GM13977 (cell line): ENCODE data around the gene CCDC34.

ENCODE experiments used
- DNase-seq: peaks from one replicate; pipeline ENCODE4 v3.0.0; 2012; ENCODE audit warnings: low spot score
- in situ Hi-C: fragments of 300-500 bp; cut with MboI; formaldehyde crosslinking; loops from one replicate; pipeline ENCODE4 v1.12.0; 2022; ENCODE audit warnings: low sequenced_read_pairs, low pct_unique_long_range_greater_than_20kb, mixed read lengths, inconsistent platforms; ENCODE audit not compliant: unreplicated experiment
- TF ChIP-seq, protein P1 (sequence below): IDR thresholded peaks from 2 replicates; pipeline ENCODE4 v1.5.1; 2012; ENCODE audit warnings: mild to moderate bottlenecking, control low read depth; ENCODE audit not compliant: insufficient read depth; ENCODE audit errors: extremely low read depth, missing control alignments

Gene CCDC34

DNA sequence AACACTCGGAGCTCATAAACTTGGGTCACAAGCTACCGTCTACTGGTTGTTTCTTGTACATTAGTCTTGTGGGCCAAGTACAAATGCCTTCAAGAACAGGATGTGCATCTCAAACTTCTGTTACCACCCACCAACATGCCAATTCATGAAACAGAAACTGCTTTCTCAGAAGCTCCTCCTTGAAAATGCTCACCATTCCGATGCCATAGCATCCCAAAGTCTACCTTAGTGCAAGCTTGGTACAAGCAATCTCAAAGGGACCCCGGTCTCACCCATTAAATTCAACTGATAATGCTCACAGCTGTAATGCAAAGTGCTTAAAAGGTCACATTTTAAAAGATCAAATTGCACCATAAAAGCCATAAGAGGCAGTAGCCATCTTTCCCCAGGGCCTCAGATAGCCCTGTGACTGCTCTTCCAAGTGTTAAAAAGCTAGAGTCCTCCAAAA, 31.8 kb upstream of the CCDC34 start:
- in situ Hi-C loops: no loop called here
- DNase-seq: no peak

DNA sequence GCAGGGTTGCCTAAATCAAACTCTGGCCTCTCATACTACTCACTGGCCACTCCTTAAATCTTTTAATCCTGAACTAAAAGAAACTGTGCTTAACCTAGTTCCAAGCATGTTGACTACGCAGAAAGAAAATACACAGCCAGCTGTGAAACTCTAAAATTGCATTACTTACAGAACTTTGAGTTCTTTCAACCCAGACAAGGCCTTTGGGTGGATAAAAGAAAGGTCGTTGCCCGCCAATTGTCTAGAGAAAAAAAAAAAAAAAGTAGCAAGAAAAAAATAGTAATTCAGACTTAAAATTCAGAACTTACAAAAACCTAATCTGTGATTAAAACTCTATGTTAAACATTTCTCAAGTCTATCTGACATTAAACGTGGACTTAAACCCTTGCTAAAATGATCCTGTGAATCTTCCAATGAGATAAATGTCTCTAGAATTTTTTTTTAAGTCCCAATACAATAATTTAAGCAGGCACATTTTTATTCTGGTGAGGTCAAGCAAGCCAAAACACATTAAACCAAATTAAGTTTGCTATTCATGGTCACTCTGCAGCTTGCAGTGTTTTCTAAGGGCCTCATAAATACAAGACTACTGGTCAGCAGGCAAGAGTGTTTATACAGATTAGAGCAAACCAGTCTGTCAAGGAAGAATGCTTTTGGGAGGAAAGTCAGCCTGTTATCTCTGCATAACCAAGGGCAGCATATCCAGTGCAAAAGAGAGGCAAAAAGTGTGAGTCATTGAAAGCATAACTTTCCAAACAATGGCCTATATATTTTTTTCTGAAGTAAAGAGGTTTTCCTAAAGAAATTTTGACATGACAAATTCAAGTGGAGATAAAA, 29.5 kb upstream of the CCDC34 start:
- DNase-seq: no peak
- in situ Hi-C loops: no loop called here

More for the DNA sequence above, 31.8 kb upstream of the CCDC34 start:
- TF ChIP-seq, protein P1, sequence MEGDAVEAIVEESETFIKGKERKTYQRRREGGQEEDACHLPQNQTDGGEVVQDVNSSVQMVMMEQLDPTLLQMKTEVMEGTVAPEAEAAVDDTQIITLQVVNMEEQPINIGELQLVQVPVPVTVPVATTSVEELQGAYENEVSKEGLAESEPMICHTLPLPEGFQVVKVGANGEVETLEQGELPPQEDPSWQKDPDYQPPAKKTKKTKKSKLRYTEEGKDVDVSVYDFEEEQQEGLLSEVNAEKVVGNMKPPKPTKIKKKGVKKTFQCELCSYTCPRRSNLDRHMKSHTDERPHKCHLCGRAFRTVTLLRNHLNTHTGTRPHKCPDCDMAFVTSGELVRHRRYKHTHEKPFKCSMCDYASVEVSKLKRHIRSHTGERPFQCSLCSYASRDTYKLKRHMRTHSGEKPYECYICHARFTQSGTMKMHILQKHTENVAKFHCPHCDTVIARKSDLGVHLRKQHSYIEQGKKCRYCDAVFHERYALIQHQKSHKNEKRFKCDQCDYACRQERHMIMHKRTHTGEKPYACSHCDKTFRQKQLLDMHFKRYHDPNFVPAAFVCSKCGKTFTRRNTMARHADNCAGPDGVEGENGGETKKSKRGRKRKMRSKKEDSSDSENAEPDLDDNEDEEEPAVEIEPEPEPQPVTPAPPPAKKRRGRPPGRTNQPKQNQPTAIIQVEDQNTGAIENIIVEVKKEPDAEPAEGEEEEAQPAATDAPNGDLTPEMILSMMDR: no peak

DNA sequence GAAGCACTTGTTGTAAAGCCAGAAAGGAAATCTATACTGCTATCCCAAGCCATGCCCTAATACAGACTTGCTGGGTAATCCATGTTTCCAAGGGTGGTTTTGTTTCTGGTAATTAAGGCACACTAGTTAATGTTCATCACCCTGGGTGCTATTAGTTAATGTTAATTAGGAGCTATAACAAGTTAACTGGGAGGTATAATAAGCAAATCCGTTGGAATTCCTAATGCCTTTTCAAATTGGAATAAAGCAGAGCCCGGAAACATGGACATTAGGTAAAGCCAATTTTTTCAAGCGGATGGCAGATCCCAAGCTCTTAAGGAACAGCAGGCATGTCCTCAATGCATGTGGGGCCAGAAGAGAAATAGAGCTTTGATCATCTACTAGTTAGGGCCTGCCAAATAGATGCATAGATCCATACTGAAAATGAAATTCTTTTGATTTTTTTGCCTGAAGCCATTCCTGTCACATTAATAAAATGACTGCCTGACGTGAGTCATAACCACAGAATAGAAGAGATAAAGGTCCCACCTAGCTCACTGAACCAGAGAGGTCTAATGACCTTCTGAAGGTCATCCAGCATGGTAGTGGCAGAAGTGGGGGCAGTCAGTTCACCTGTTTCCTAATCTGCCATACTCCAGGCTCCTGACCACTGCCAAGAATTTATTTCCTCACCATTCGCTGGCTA, 28.5 kb upstream of the CCDC34 start:
- no peak for DNase-seq
- TF ChIP-seq, protein P1: no peak
- in situ Hi-C loops: no loop called here

More for the DNA sequence above, 29.5 kb upstream of the CCDC34 start:
- TF ChIP-seq, protein P1: no peak

DNA sequence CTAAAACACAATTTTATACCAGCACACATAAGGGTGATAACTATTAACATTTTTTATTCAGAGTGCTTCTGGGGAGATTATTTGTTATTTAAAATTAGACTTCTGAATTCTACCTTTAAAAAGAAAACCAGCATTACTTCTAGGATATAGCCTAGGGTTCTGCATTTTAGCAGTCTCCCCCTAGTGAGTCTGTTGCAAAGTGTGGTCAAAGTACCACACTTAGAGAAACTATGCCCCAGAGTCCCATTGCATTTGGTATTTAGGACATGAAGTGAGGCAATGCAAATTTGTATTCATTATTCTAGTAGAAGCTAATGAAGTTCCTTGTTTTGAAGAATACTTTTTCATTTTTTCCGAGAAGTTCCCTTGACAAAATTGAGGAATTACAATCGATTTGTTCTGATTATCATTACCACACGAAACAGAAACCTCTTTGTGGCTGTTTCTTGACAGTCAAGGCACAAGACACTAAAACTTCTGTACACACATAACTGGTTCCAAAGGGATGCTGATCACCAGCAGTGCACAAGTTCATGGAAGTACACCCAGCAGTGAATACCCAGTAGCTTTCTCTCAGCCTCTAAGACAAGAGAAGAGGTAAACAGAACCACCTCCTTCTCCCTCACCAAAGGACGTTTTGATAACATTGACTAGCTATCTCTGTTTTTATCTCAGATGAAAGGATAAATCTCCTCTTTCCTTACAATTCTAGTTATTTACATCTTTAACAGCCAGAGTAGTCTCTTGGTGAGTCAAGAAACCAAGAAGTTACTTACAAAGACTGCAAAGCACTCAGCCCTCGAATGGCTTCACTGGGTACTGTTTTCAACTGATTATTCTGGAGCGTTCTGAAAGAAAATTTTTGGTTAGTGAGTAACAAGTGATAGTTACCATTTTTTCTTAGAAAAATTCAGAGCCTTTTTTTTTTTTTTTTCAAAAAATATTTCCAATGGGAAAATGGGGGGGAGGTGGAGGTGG, 27.6 kb upstream of the CCDC34 start:
- no peak for DNase-seq
- in situ Hi-C loops: no loop called here
- TF ChIP-seq, protein P1: no peak

DNA sequence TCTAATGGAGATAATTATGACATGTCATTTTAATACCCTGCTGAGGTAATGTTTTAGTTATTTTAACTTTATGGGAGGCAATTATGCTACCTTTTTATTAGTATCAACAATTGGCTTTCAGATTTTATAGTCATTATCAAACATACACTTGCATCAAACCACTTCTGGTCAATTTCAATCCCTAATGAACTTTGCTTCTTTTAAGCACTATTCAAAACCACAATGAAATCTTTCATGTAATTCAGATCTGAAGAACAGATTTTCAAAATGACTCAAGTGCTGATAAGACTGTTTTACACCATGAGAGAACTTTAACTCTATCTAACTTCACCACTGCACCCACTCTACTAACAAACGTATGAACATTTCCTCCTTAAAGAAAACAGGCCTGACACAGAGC, 25.9 kb upstream of the CCDC34 start:
- TF ChIP-seq, protein P1: no peak
- no peak for DNase-seq
- in situ Hi-C loops: no loop called here

DNA sequence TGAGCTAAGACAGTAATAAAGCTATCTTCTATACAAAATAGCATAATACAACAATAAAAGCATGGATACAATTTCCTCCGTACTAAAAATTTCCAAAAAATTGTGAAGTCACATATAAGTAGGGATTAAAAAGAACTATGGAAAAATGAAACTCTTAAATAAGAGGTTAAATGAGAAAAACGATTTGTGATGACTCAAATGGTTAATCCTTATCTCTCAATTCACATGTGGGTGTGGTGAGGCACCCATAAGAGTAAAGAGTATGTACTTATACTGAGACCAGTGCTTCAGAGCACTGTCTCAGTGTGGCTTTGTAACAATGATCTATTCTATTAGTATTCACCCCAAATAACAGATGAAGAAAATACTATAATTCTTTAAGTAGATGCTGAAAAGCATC, 25.0 kb upstream of the CCDC34 start:
- TF ChIP-seq, protein P1: no peak
- DNase-seq: no peak
- in situ Hi-C loops: no loop called here
